Measurements from ENCODE around the gene SUCNR1.
"Not testable (repeated sequence)": the region's sequence is repeated elsewhere in the genome, so short reads cannot be mapped to it uniquely, and the experiment has no call there.

SUCNR1 gene, protein sequence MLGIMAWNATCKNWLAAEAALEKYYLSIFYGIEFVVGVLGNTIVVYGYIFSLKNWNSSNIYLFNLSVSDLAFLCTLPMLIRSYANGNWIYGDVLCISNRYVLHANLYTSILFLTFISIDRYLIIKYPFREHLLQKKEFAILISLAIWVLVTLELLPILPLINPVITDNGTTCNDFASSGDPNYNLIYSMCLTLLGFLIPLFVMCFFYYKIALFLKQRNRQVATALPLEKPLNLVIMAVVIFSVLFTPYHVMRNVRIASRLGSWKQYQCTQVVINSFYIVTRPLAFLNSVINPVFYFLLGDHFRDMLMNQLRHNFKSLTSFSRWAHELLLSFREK

DNA sequence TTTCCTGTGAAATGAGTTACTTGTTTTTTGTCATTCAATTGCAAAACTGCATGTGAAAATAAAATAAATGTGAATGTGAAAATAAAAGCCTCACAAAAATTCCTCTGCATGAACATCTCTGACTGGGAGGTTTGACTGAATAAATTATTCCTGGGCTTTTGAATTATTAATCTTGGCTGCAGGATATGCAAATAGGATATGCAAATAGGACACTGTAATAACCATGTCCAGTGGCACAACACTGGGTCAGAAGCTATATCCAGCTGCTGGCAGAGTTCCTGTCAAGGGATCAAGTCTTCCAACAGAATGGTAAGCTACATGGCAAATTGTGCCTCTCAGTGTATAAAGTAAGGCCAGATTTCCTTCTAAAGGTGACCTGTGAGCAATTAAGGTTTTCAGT lies at the start of gene SUCNR1:
Gene SUCNR1, plus strand, starts transcription at position 246 of the 400 bp plus-strand sequence. CDS start 6,250 bp downstream, outside the sequence.
- no peak for DNase-seq

DNA sequence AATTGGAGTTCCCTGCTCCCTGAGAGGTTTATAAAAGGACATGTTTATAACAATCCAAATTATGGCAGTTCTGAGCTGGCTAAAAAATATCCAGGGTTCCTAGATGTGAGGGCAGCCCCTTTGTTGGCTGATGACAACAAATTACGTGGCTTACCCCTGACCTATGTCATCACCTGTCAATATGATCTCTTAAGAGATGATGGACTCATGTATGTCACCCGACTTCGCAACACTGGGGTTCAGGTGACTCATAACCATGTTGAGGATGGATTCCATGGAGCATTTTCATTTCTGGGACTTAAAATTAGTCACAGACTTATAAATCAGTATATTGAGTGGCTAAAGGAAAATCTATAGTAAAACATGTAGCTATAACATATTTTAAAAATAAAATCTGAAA lies 45.6 kb upstream of the SUCNR1 start:
- DNase-seq: no peak

DNA sequence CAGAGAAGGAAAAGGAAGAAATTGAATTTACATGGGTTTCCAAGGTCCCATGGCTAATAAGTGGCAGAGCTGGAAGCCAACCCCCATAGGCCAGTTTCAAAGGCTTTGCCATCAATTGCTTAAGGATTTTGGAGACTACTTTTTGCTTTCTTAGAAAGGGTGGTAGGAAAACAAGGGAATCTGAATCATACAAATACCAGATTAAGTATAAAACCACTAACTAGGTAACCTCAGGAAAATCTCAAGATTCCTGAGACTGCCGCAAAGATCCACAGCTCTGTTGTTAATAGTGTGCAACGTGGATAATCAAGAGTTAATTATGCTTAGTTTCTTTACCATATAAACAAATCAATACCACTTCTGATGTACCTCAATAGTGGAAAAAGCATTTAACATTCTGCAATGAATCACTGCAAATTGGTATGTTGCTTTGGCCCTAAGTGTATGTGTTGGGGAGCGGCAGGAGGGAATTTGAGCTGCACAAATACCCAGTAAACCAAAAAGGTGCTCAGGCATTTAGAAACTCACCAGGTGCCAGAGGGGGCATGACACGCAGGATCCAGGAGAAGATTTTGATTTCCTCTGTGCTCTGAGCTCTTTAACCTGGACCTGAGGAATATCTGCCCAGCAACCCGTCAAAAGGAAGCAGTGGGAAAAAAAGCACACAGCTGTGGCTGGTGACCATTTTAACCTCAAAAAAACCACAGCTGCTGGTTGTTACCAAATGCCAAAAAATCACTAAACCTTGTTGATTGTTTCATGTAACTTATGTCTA lies 37.5 kb upstream of the SUCNR1 start:
- no peak for DNase-seq

DNA sequence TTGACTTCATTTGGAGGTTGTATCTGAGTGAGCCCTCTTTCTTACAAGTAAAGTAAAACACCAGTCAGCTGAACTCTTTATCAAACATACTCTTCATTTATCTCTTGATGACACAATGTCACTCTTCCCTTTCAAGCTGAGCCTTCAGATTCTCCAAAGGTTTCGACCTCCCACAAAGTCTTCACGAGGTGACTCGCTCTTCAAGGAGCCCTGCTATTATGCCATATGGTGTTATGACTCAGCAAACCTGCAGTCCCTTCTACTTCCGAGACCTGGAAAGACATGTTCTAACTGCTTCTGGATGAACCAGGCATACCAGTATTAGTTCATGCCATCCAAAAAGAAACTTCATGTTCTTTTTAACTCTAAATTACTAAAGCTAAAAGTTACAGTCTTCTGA lies 36.4 kb upstream of the SUCNR1 start:
- DNase-seq: no peak

DNA sequence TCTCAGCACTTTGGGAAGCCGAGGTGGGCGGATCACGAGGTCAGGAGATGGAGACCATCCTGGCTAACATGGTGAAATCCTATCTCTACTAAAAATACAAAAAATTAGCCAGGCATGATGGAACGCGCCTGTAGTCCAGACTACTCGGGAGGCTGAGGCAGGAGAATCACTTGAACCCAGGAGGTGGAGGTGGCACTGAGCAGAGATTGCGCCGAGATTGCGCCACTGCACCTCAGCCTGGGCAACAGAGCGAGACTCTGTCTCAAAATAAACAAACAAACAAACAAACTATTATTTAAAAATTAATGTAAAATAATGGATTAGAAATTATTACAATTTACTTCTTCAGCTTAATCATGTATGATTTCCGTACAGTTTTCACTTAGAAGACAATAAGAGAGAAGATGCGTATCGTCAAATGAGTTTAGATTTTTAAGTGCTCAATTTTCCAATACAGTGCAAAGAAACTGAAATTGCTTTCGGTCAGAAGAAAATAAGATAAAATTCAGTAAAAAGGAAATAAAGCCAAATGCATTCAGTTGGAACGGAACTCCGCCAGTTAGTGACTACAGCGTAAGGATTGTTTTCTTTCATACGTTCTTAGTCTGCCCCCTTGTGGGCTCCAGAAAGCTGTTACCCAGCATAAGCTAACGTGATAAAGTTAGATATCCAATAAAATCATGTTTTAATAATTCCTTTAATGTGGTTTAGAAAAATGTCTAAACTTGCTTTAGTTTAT lies 34.7 kb upstream of the SUCNR1 start:
- DNase-seq: no peak

DNA sequence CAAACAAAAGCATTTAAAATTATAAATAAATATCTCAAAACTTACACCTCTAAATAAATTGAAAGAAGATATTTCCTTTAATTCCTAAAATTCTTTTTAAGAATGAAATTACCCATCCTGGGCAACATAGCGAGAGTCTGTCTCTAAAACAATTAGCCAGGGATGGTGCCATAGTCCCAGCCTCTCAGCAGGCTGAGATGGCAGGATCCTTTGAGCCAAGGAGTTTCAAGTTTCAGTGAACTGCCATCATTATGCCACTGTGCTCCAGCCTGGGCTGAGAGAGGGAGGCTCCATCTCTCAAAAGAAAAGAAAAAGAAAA lies 34.2 kb upstream of the SUCNR1 start:
- DNase-seq: no peak

DNA sequence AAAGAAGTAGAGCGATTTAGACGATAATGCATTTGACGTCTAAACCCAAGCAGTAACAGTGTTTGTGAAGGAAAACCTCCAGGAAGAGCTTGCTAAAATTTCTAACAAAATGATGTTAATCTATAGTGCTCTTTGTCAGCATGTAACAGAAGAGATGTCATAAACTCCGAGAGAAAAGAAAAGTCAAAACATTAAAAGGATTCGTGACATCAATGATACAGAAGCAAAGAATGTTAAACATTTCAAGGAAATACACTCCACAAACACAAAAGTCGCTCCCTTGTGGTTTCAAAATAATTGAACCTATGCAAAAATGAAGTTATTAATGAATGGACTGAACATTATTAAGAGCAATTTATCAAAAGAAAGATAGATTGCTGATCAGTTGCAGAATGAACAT lies 31.6 kb upstream of the SUCNR1 start:
- DNase-seq: no peak

DNA sequence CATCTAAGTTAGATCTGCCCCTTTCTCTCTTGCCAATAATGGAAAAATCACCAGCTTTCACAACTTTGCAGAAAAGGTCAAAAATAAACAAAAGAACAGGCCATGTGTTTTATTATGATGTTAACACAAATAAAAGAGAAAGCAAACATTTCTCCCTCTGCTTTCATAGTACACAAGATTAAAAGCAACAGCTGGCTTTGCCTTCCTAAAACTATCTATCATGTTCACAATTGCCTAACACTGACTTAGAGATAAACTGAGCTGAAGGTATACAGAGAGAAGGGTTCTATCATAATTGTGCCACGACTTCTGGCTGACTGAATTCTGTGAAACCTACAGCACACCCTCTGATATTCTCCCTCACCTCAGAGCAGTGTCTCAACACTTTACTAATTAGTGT lies 30.2 kb upstream of the SUCNR1 start:
- no peak for DNase-seq

DNA sequence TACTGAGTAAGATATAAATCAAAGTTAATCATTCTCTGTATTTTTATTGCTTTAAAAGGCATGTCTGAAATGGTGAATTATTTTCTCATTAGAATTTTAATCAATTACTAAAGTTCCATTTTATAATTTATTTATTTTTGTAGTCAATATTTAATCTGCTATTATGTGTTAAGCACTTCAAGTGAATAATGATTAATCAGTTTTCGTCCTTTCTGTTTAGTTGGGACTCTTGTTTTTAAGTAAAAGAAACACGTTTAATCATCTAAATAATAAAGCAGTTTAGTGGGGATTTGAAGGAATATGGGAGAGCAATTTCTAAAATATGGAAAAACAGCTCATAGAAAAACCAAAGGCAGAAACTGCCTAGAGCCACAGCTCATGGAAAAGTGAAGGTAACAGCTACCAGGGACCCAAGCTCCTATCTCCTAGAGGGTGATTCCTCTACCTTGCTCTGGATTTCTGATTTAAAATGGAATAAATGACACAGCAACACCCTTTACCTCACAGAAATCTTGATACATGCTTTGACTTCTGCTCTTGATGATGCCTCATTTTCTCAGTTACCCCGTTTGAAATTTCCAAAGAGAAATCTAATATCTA lies 28.0 kb upstream of the SUCNR1 start:
- DNase-seq: no peak

DNA sequence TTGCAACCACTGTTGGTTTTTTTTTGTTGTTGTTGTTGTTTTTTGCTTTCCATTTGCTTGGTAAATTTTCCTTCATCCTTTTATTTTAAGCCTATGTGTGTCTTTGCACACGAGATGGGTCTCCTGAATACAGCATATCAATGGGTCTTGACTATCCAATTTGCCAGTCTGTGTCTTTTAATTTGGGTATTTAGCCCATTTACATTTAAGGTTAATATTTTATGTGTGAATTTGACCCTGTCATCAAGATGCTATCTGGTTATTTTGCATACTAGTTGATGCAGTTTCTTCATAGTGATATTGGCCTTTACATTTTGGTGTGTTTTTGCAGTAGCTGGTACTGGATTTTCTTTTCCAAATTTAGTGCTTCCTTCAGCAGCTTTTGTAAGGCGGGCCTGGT lies 23.4 kb upstream of the SUCNR1 start:
- DNase-seq: not testable (repeated sequence)

DNA sequence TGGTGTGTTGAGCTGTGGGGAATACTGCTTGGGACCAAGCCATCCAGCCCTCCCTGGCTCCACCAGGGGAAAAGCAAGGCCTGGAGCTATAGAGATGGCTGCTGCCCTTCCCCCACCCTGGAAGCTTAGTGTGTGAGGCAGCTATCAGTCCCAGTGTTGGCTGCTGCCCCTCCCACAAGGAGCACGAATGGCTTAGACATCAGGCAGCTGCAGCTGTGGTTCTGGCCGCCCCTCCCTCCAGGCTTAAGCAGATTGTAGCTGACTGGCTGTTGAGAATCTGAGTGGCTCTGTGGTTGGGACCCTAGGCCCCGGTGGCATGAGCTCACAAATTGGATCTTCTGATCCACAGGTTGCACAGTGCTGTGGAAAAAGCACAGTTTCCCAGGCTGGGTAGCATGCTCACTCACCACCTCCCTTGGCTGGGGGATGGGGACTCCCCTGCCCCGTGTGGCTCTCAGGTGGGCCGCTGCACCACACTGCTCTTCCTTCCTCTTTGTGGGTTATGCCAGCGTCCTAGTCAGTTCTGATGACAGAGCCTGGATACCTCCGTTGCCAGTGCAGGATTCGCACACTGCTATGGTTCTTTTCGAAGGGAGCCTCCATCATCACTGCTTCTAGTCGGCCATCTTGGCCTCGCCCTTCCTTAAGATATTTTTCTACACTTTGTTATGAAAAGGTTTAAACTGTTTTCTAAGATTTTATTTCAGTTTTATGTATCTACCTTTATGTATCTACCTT lies 21.2 kb upstream of the SUCNR1 start:
- no peak for DNase-seq

DNA sequence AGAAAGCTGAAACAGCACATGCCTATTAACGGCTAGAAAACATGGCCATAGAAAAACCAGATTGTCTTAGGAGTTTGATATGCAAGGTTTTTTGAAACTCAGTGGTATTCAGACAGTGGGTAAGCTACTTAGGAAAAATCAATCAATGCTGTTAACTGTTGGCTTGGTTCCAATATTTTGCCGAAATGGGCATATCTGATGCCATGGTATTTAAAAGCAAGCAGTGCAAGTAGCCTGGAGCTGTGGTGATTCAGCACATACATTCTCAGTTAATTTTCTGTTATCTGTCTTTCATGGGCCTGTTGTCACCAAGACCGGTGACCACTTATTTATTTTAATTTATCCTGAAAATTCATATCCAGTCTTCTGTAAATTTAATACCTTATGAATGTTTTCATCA lies 17.3 kb upstream of the SUCNR1 start:
- DNase-seq: no peak

DNA sequence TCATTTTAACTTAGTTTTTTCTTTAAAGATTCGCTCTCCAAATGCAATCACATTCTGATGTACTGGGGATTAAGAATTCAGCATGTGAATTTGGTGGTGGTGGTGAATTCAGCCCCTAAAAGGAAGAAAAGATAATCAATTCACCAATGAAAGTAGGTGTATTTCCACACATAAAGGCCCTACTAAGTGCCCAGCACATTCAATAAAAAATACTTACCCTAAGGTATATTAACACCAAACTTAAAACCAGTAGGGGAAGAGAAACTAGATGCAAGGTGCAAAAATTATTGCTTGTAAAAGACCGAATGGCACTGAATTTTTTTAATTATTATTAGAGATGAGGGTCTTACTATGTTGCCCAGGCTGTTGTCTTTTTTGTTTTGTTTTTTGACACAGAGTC lies 16.8 kb upstream of the SUCNR1 start:
- DNase-seq: no peak

DNA sequence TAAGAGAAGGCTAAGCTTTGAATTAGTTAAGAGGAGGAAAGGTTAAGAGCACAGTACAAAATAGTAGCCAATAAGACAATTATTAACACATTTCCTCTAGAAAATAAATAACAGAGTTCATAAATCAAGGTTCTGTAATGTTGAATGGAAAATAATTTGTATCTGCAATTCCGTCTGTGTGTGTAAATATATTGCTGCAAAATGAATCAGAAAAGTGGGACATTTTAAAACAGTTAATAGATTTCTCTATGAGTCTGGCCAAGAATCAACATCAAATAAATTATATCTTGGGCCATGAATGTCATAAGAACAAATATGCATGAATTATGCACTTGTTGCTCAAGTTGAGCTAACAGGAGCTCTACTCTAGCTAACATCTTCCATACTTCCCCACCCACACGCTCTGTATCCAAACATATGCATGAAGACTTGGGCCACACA lies 14.2 kb upstream of the SUCNR1 start:
- DNase-seq: no peak

DNA sequence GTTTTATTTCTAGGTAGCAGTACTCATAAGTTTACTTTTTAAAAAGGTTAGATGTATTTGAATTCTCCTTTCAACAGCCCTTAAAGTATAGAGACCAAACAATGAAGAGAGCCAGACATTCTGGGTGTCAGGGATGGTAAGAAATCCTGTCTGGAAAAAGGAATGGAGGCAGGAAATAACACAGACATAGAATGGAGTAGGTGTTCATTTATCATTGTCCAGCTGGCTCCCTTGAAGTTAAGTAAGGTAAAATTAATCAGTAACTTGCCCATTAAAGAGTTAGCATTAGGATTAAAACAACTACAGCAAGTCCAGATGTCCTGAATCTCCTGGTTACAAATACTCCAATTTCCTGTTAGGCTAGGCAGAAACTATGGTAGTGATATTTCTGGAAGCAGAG lies 13.5 kb upstream of the SUCNR1 start:
- no peak for DNase-seq

DNA sequence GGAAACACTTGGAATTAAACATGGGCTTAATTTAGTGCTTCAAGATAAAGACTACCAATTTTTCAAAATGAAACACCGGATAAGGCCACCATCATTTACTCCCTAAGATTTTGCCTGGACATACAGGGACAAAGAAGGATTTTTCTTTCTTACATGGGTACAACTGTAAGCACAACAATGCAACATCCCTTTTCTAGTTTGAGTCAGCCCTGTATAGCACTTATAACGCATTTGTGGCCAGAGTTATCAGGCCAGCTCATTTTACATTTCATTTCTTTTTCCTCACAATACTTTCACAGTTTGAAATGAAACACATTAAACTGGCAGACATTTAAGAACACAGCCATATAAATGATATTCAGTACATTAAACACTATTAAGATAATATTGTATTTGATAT lies 9.8 kb upstream of the SUCNR1 start:
- no peak for DNase-seq

DNA sequence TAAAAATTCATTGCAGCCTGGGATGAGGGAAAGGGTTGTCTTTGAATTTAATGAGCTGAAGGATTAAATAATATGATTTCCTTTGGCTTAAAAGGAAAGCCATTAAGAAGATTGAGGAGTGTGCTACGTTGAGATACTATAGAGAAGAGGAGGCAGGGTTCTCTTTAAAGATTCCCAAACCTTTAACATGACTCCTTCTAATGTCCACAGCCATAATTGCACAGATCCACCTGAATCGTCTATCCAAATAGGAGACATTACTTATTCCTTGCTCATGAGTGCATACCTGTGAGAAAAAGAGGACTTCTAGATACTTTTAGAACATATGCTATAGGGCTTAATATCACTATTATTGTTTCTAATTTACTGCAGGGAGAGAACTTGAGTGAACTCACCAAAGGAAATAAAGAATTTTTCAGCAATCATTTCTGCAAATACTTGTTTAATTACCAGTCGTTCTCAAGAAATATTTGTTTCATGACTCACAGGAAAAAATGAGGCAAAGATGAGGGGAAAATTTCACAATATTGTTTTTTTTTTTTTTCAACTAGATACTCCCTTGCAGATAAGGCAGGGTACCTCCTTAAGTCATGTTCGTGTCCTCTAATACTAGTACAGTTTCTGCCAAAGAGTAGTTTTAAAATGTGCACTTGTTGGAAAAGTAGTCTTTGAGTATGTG lies 8.9 kb upstream of the SUCNR1 start:
- DNase-seq: no peak

DNA sequence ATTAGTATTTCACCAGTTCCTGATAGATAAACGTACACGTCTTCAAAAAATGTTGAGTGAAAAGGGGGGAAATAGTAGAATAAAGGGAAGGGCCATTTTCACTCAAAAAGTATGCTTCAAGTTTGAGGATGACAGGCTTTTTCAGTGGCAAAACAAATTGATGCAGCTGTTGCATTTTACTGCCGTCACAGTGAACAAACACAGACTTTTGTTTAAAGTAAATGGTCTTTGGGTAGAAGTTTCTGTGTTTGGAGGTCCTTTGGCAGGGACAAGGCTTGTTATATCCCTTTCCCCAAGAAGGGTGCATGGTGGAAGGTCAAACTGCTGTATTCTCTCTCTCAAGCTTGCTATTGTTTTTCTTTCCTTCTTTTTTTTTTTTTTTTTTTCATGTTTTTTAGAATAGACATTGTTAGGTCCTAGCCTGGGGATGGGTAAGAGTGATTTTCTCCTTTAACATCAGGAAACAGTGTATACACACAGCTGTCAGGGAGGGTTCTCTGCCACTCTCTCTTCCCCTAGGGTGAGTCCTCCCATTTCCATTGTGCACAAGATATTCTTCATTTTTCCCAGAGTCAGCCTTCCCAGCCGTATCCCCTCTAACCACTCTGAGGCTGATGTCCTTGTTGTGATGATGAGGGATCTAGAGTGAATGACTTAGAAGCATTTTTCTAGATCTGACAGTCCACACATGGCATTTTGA lies 6.6 kb upstream of the SUCNR1 start:
- DNase-seq: no peak

DNA sequence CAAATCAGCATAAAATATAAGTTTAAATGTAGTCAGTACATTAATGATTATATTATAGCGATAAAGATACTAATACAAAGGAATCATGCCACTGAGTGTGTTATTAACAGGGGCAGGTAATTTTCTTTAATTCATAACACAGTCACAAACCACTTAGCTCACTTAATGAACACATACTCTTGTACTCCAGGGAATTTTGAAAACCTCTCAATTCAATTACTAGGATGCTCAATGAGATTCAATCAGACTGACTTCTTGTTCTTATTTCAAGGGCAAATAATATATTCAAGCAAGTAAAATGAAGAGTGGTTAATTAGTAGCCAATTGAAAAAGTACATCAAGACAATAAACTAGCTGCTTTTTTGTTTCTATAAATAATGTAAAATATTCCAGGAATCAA lies 5.8 kb upstream of the SUCNR1 start:
- DNase-seq: no peak

DNA sequence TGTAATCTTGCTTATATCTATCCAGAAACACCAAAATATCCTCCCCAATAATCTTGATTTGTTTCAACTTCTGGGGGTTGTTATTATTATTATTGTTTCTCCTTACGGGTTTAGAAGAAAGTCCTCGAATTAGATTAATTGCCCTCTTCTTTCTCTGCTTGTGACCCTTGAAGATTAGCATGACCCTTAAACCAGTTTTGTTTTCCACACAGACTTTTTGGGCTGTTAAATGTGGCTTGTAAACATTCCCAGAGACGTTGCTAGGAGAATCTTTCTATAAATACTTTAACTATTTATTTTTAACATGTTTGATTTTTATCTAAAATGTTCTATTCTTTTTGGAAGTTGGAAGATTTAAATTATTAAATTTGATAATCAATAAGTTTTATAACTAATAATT lies 4.3 kb upstream of the SUCNR1 start:
- no peak for DNase-seq

DNA sequence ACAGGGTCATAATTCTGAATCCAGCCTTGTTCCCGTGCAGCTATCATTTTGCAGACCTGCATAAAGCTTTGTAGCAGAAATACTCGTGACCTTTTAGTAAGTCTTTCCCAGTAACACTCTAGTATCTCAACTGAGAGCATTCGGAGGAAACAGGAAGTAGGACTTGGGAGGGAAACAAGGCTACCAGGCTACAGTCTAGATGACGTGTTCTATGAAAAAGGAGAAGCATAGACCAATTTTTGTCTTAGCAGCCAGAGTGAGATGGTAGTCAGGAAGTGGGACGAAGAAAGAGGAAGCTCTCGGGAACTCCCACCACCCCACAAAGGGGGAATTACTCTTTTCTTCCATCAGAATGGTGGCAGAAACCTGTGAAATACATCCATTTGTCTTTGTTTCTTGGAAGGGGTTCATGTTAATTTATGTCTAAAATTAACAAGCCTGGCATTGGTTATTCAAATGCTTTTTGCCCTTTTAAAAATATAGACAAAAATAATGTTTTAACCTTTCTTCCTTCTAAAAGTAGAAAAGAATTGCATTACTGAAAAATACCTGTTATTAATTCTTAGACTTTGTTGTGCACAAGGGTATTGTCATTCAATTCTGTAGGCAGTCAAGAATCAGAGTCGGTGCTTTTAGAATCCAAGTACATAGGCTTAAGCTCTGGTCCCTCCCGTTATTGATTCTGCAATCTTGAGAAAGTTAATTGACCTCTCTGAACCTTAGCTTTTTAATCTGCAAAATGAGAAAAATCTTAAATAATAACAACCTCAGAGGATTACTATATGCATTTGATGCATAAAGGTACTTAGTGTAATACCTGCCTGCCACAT lies 1.6 kb upstream of the SUCNR1 start:
- no peak for DNase-seq
